H9 (cell line): ENCODE results near the gene SS18L1. TPM values are rescaled to one million over a fixed set of nuclear protein-coding genes. Genes with fewer than 3 reads are reported as not detected.
A peak's percentile ranks its signal among the peaks of the same experiment; 100 is the strongest.

Experiments
- DNase-seq: peaks from one replicate; pipeline ENCODE4 v3.0.0-alpha.2; 2017
- H2AFZ ChIP-seq: one replicate; pipeline ENCODE4 v1.6.1; 2013; ENCODE audit warnings: mild to moderate bottlenecking, low read length, control low read depth, moderate library complexity
- H2AK5ac ChIP-seq: 2 replicates; pipeline ENCODE4 v1.6.1; 2013; ENCODE audit warnings: low read length, control low read depth, mixed read lengths; ENCODE audit not compliant: insufficient read length
- H2BK120ac ChIP-seq: one replicate; pipeline ENCODE4 v1.6.1; 2013; ENCODE audit warnings: low read depth, mild to moderate bottlenecking, low read length, control low read depth, inconsistent platforms; ENCODE audit not compliant: poor library complexity, severe bottlenecking
- H2BK12ac ChIP-seq: 2 replicates; pipeline ENCODE4 v1.6.1; 2013; ENCODE audit warnings: low read length, control low read depth, mixed read lengths, low read depth; ENCODE audit not compliant: insufficient read length
- H2BK15ac ChIP-seq: 2 replicates; pipeline ENCODE4 v1.6.1; 2013; ENCODE audit warnings: low read depth, low read length, control low read depth
- H2BK20ac ChIP-seq: one replicate; pipeline ENCODE4 v1.6.1; 2013; ENCODE audit warnings: low read depth, mild to moderate bottlenecking, low read length, control low read depth, inconsistent platforms; ENCODE audit not compliant: poor library complexity, severe bottlenecking
- H2BK5ac ChIP-seq: 2 replicates; pipeline ENCODE4 v1.6.1; 2013; ENCODE audit warnings: low read length, control low read depth, mixed read lengths; ENCODE audit not compliant: insufficient read length
- H3K14ac ChIP-seq: 2 replicates; pipeline ENCODE4 v1.6.1; 2013; ENCODE audit warnings: low read length, control low read depth; ENCODE audit not compliant: insufficient read depth
- H3K18ac ChIP-seq: 2 replicates; pipeline ENCODE4 v1.6.1; 2013; ENCODE audit warnings: low read depth, mild to moderate bottlenecking, mixed read lengths, low read length, control low read depth; ENCODE audit not compliant: insufficient read length
- H3K23ac ChIP-seq: 2 replicates; pipeline ENCODE4 v1.6.1; 2013; ENCODE audit warnings: low read length, control low read depth, mixed read lengths, low read depth; ENCODE audit not compliant: insufficient read length
- H3K23me2 ChIP-seq: 2 replicates; pipeline ENCODE4 v1.6.1; 2013; ENCODE audit warnings: low read depth, mild to moderate bottlenecking, mixed read lengths, low read length, control low read depth; ENCODE audit not compliant: insufficient read length, poor library complexity, severe bottlenecking
- H3K27ac ChIP-seq: 2 replicates; pipeline ENCODE4 v1.5.1; 2013; ENCODE audit warnings: low read length, control low read depth, mixed read lengths, low read depth; ENCODE audit not compliant: insufficient read length
- H3K27me3 ChIP-seq: 2 replicates; pipeline ENCODE4 v1.6.1; 2013; ENCODE audit warnings: low read length, control low read depth, inconsistent platforms; ENCODE audit not compliant: insufficient read depth
- H3K4ac ChIP-seq: 2 replicates; pipeline ENCODE4 v1.6.1; 2013; ENCODE audit warnings: low read depth, mild to moderate bottlenecking, control low read depth, inconsistent platforms, low read length, moderate library complexity
- H3K4me1 ChIP-seq: 2 replicates; pipeline ENCODE4 v1.6.1; 2013; ENCODE audit warnings: low read length, control low read depth, inconsistent platforms; ENCODE audit not compliant: insufficient read depth
- H3K4me2 ChIP-seq: 2 replicates; pipeline ENCODE4 v1.6.1; 2013; ENCODE audit warnings: low read length, control low read depth, mixed read lengths; ENCODE audit not compliant: insufficient read length, insufficient read depth
- H3K56ac ChIP-seq: 2 replicates; pipeline ENCODE4 v1.6.1; 2013; ENCODE audit warnings: low read depth, mild to moderate bottlenecking, mixed read lengths, low read length, control low read depth; ENCODE audit not compliant: insufficient read length
- H3K79me1 ChIP-seq: 2 replicates; pipeline ENCODE4 v1.6.1; 2013; ENCODE audit warnings: low read depth, mild to moderate bottlenecking, moderate library complexity, low read length, control low read depth, inconsistent platforms; ENCODE audit not compliant: insufficient read depth, poor library complexity, severe bottlenecking
- H3K79me2 ChIP-seq: 2 replicates; pipeline ENCODE4 v1.6.1; 2013; ENCODE audit warnings: low read length, control low read depth, inconsistent platforms; ENCODE audit not compliant: insufficient read depth
- H3K9ac ChIP-seq: 2 replicates; pipeline ENCODE4 v1.6.1; 2013; ENCODE audit warnings: low read length, control low read depth, mixed read lengths; ENCODE audit not compliant: insufficient read length; ENCODE audit errors: extremely low read depth
- H3K9me3 ChIP-seq: one replicate; pipeline ENCODE4 v1.6.1; 2013; ENCODE audit warnings: low read depth, low read length, inconsistent platforms; ENCODE audit not compliant: control insufficient read depth
- H3T11ph ChIP-seq: one replicate; pipeline ENCODE4 v1.6.1; 2013; ENCODE audit warnings: mild to moderate bottlenecking, low read length, control low read depth, inconsistent platforms
- H4K20me1 ChIP-seq: one replicate; pipeline ENCODE4 v1.6.1; 2013; ENCODE audit not compliant: control insufficient read depth, insufficient read length, insufficient read depth
- H4K5ac ChIP-seq: 2 replicates; pipeline ENCODE4 v1.6.1; 2013; ENCODE audit warnings: low read depth, mild to moderate bottlenecking, mixed read lengths, low read length, control low read depth; ENCODE audit not compliant: insufficient read length
- H4K8ac ChIP-seq: replicated peaks from 2 replicates; pipeline ENCODE4 v1.6.1; 2013; ENCODE audit warnings: low read length, control low read depth, mixed read lengths, low read depth; ENCODE audit not compliant: insufficient read length
- H4K91ac ChIP-seq: 2 replicates; pipeline ENCODE4 v1.6.1; 2013; ENCODE audit warnings: low read depth, mild to moderate bottlenecking, moderate library complexity, mixed read lengths, low read length, control low read depth; ENCODE audit not compliant: insufficient read length
- H3K27ac Mint-ChIP-seq, 3 experiments: 2 replicates in 2 of 3; 3 replicates in 1 of 3; pipeline ENCODE4 v1.8.0; 2020 to 2021; ENCODE audit warnings: mixed read lengths in 3 of 3, mild to moderate bottlenecking in 1 of 3, moderate library complexity in 1 of 3
- H3K27me3 Mint-ChIP-seq: 2 replicates; pipeline ENCODE4 v1.8.0; 2021; ENCODE audit warnings: low read depth, mild to moderate bottlenecking, moderate library complexity, mixed read lengths
- H3K36me3 Mint-ChIP-seq, 3 experiments: 2 replicates in 2 of 3; 3 replicates in 1 of 3; pipeline ENCODE4 v1.8.0; 2020 to 2021; ENCODE audit warnings: low read depth in 3 of 3, mixed read lengths in 3 of 3; ENCODE audit not compliant: insufficient read depth in 1 of 3
- H3K4me1 Mint-ChIP-seq, 2 experiments: 2 replicates each; pipeline ENCODE4 v1.8.0; 2020; ENCODE audit warnings: mixed read lengths in 2 of 2
- H3K4me3 Mint-ChIP-seq, 2 experiments: 2 replicates in 1 of 2; 3 replicates in 1 of 2; pipeline ENCODE4 v1.8.0; 2020 to 2021; ENCODE audit warnings: mild to moderate bottlenecking in 2 of 2, mixed read lengths in 2 of 2, moderate library complexity in 1 of 2
- H3K9me3 Mint-ChIP-seq, 2 experiments: 2 replicates in 1 of 2; 3 replicates in 1 of 2; pipeline ENCODE4 v1.8.0; 2020; ENCODE audit warnings: mild to moderate bottlenecking in 2 of 2, mixed read lengths in 2 of 2, moderate library complexity in 1 of 2
- WGBS: extraction: QIAGEN DNeasy Blood & Tissue Kit; methylation state at CpG from one replicate; pipeline ENCODE4 v1.1.7; 2013; ENCODE audit warnings: missing lambda C conversion rate, low lambda C conversion rate, mixed read lengths; ENCODE audit not compliant: insufficient read length; ENCODE audit errors: extremely low coverage; 5-methylcytosine and 5-hydroxymethylcytosine counted together
- total RNA-seq: library from RNA; stranded (reverse); gene quantifications from 2 replicates; pipeline ENCODE4 v1.2.1, GENCODE V29; 2021
- TF ChIP-seq, protein P1 (sequence below): fragments of 200-600 bp; sonication (generic); conservative IDR thresholded peaks from 3 replicates; pipeline ENCODE4 v1.8.0; 2021; ENCODE audit warnings: antibody characterized with exemption, mild to moderate bottlenecking

The SS18L1 gene
- total RNA-seq, 1 experiment from 2014 or later = 22.2 TPM

DNA sequence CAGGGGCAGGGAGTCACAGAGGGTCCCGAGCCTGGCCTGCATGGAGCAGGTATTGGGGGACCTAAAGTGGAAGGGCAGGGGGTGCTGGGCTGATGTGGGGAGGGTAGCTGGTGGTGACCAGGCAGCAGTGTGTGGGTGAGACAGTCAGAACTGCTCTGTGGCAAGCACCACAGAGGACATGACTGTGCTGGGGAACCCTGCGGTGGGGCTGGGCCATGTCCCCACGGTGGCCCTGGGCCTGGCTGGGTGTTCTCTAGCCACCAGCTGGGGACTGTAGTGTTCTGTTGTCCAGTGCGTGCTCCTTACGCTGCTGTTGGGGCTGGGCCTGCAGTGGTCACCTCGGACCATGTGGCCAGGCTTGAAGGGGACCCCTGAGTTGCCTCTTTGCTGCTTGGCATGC, 3.6 kb downstream of the SS18L1 start:
- peaks cover 61% of the 10 kb centered on the region for H3K79me2 ChIP-seq
- H3K4me2 ChIP-seq = no peak overlapping the region
- peaks cover 9% of the 10 kb centered on the region; the same call in 1 of the 2 replicates for H3K4me1 ChIP-seq
- H4K20me1 ChIP-seq = no peaks in the 10 kb centered on the region
- no peak overlapping the region for H2BK20ac ChIP-seq
- no CpG with 5 or more reads among the region's 6 CpGs for WGBS
- no peak overlapping the region for H3K56ac ChIP-seq
- H2AK5ac ChIP-seq = no peak overlapping the region
- H3T11ph ChIP-seq = no peak overlapping the region
- H4K91ac ChIP-seq = no peak overlapping the region
- no peak overlapping the region for H3K23ac ChIP-seq
- H2BK12ac ChIP-seq = no peak overlapping the region
- H3K4ac ChIP-seq = no peak overlapping the region
- no peak overlapping the region for H2BK5ac ChIP-seq
- peak overlapping the region in 1 of 2 experiments; percentile 64; a peak in 2 of 5 replicates for H3K4me3 Mint-ChIP-seq
- no peaks in the 10 kb centered on the region; a peak in 1 of 5 replicates for H3K9me3 Mint-ChIP-seq
- H3K18ac ChIP-seq = no peak overlapping the region
- no peak overlapping the region for H4K5ac ChIP-seq
- no peak overlapping the region for H2BK120ac ChIP-seq
- no peaks in the 10 kb centered on the region for H3K27me3 Mint-ChIP-seq
- no peak overlapping the region for H3K27ac ChIP-seq
- H3K27ac Mint-ChIP-seq = peak overlapping the region in 2 of 3 experiments; percentile 46 to 81; a peak in 1 of 7 replicates
- TF ChIP-seq, protein P1, sequence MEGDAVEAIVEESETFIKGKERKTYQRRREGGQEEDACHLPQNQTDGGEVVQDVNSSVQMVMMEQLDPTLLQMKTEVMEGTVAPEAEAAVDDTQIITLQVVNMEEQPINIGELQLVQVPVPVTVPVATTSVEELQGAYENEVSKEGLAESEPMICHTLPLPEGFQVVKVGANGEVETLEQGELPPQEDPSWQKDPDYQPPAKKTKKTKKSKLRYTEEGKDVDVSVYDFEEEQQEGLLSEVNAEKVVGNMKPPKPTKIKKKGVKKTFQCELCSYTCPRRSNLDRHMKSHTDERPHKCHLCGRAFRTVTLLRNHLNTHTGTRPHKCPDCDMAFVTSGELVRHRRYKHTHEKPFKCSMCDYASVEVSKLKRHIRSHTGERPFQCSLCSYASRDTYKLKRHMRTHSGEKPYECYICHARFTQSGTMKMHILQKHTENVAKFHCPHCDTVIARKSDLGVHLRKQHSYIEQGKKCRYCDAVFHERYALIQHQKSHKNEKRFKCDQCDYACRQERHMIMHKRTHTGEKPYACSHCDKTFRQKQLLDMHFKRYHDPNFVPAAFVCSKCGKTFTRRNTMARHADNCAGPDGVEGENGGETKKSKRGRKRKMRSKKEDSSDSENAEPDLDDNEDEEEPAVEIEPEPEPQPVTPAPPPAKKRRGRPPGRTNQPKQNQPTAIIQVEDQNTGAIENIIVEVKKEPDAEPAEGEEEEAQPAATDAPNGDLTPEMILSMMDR = no peak
- H3K23me2 ChIP-seq = peaks cover 3% of the 10 kb centered on the region
- peaks cover 15% of the 10 kb centered on the region for H3K79me1 ChIP-seq
- H3K4me1 Mint-ChIP-seq = peaks cover 36 to 37% of the 10 kb centered on the region in 2 experiments
- no peak overlapping the region for H4K8ac ChIP-seq
- peaks cover 12 to 20% (median 16%) of the 10 kb centered on the region in 3 experiments for H3K36me3 Mint-ChIP-seq
- DNase-seq = no peak
- H2BK15ac ChIP-seq = no peak overlapping the region
- no peak overlapping the region for H3K9ac ChIP-seq
- H3K9me3 ChIP-seq = no peaks in the 10 kb centered on the region
- H3K14ac ChIP-seq = no peak overlapping the region
- H2AFZ ChIP-seq = no peak overlapping the region
- no peaks in the 10 kb centered on the region for H3K27me3 ChIP-seq
